ENCODE measurements around the gene HDDC3.

DNA sequence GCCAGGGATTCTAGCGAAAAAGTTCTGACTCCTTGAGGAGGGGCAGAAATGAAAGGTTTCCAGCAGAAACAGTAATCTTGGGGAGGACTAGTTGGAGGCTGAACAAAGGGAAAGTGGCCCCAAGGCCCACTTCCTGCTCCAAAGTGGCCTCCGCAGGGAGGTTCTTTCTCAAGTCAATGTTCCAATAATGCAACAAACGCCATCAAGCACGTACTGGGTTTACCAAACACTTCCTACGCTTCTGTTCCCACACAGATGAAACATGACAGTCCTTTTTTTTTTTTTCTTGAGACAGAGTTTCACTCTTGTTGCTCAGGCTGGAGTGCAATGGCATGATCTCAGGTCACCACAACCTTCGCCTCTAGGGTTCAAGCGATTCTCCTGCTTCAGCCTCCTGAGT, 12.7 kb upstream of the HDDC3 start:
- TF ChIP-seq CTCF (conservative IDR thresholded peaks at IDR 0.05 in 1 of 2, IDR thresholded peaks at IDR 0.05 in 1 of 2; ENCODE audit: low read depth in 1 of 2, low read length in 2 of 2) (no peak), EZH2 (IDR thresholded peaks at IDR 0.05; ENCODE audit: low read length, missing control alignments) (no peak)
